ENCODE results near the gene MACF1.

The MACF1 gene

DNA sequence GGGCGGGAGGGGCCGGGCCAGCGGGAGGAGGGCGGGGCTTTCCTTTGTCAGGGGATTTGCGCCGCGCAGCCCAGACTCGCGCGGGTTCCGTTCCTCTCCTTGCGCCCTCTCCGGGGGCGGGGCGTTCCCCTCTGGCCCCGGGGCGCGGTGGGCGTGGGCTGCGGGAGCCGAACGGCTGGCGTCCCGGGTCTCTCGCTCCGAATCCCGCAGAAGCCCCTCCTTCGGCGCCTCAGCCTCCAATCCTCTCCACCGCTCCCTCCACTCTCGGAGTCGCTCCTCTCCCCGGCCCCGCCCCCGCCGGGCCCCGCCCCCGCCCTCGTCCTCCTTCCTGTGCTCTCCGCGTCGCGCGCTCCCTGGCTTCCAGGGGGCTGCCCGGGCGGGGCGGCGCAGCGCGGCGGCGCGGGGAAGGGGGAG lies 204.2 kb downstream of the MACF1 start:
- DNase-seq (ENCODE audit: insufficient read length, low spot score), result peak; percentile 89
- no peak for FAIRE-seq

- DNase-seq (ENCODE audit: insufficient read length, low spot score), result no peak
- FAIRE-seq, result no peak
Measured at GRCh38 chr1:39409055-39409816, 204.7 kb downstream of the MACF1 start.

GRCh38 chr1:39410915-39411436 lies 206.5 kb downstream of the MACF1 start:
- FAIRE-seq (peak; percentile 26), DNase-seq (ENCODE audit: insufficient read length, low spot score) (peak; percentile 64)

DNA sequence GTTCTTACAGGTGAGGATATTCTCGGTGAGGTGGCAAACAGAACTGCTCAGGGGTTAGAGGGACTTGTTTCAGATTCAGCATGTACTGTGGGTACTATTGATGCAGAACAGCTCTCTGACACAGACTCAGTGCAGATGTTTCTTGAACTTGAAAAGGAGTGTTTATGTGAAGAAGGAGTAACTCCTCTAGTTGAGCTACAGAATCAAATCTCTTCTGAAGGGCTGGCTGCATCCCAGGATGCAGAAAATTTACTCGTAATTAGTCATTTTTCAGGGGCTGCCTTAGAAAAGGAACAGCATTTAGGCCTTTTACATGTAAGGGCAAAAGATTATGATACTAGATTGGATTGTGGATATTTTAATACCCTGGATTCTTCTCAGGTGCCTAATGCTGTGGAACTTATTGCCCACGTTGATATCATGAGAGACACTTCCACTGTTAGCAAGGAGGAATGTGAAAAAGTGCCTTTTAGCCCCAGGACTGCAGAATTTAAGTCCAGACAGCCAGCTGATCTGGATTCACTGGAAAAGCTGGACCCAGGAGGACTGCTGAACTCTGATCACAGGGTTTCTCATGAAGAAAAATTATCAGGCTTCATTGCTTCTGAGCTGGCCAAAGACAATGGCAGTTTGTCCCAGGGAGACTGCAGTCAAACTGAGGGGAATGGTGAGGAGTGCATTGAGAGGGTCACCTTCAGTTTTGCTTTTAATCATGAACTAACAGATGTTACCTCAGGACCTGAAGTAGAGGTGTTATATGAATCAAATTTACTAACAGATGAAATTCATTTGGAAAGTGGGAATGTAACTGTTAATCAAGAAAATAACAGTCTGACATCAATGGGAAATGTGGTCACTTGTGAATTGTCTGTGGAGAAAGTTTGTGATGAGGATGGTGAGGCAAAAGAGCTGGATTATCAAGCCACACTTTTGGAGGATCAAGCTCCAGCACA lies 207.3 kb downstream of the MACF1 start:
- no peak for FAIRE-seq
- no peak for DNase-seq (ENCODE audit: insufficient read length, low spot score)

- FAIRE-seq, result no peak
- DNase-seq (ENCODE audit: insufficient read length, low spot score), result no peak
Measured at GRCh38 chr1:39412892-39413291, 208.4 kb downstream of the MACF1 start.

DNA sequence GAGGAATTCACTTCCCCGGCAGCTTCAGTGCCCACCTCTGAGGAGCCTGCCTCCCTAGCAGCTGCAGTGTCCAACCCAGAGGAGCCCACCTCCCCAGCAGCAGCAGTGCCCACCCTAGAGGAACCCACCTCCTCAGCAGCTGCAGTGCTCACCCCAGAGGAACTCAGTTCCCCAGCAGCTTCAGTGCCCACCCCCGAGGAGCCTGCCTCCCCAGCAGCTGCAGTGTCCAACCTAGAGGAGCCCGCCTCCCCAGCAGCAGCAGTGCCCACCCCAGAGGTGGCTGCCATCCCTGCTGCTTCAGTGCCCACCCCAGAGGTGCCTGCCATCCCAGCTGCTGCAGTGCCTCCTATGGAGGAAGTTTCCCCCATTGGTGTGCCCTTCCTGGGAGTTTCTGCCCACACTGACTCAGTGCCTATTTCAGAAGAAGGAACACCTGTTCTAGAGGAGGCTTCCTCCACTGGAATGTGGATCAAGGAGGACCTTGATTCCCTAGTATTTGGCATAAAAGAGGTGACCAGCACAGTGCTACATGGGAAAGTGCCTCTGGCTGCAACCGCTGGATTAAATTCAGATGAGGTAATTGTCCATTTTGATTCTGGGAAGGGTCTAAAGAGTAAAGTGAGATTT lies 209.5 kb downstream of the MACF1 start:
- no peak for FAIRE-seq
- DNase-seq (ENCODE audit: insufficient read length, low spot score), result no peak

DNA sequence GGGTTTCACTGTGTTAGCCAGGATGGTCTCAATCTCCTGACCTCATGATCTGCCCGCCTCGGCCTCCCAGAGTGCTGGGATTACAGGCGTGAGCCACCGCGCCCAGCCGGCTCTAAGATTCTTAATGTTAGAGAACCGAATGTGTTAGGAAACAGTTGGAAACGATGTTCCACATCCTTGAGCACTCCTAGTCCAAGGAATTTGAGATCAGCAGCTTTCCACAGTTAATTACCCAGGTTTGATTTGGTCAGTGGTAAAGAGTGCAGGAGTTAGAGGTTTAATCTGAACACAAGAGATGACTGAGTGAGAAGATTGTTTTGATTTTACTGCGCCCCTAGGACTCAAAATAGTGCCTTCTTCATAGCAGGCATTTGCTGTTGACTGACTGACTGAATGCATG lies 211.1 kb downstream of the MACF1 start:
- FAIRE-seq (no peak), DNase-seq (ENCODE audit: insufficient read length, low spot score) (no peak)

GRCh38 chr1:39416609-39417008 lies 212.1 kb downstream of the MACF1 start:
- DNase-seq (ENCODE audit: insufficient read length, low spot score), result no peak
- FAIRE-seq, result no peak

DNA sequence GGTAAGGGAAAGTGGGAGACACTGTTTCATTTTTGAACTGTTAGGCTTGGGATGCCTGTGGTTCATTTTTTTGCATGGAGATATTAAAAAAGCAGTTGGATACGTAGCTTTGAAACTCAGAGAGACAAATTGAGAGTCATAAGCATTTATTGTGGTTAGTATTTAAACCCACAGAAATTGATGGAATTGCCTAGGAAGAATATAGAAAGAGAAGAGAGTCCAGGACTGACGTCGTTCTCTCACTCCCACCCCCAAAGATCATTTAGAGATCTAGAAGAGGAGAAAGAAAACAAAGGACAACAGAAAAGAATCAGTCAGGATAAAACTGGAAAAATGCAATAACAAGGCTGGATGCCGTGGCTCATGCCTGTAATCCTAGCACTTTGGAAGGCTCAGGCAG lies 213.7 kb downstream of the MACF1 start:
- DNase-seq (ENCODE audit: insufficient read length, low spot score), result no peak
- no peak for FAIRE-seq

DNA sequence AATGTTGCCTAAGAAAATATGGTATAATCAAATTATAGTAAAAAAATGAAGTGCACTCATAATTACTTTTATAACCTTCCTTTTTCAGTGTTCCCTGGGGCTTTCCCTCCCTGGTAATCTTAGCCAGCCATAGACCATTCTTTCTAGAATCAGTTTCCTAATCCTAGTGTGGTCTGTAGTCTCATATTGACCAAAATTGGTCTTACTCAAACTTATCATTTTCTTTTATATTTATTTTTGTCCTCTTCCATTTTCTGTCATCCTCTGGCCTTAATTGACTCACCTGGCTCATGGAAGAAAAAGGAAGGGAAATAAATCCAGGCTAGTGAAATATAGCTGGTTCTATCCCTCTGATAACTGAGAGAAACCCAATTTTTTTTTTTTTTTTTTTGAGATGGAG lies 216.0 kb downstream of the MACF1 start:
- no peak for FAIRE-seq
- no peak for DNase-seq (ENCODE audit: insufficient read length, low spot score)

DNA sequence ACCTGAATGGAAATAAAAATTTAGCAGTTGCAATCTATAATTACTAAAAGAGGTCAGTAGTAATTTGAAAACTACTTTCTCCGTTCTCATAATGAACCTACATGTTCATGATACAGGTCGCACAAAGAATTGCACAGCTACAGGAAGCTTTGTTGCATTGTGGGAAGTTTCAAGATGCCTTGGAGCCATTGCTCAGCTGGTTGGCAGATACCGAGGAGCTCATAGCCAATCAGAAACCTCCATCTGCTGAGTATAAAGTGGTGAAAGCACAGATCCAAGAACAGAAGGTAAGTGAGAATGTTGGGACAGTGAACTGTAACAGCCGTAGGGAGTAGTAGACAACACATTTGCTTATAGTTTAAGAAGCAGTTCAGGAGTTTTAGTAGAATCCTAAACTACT lies 218.1 kb downstream of the MACF1 start:
- DNase-seq (ENCODE audit: insufficient read length, low spot score) (no peak), FAIRE-seq (no peak)

- DNase-seq (ENCODE audit: insufficient read length, low spot score), result no peak
- no peak for FAIRE-seq
Measured at GRCh38 chr1:39425151-39425550, 220.7 kb downstream of the MACF1 start.

- DNase-seq (ENCODE audit: insufficient read length, low spot score) (no peak), FAIRE-seq (no peak)
Measured at GRCh38 chr1:39425634-39426033, 221.1 kb downstream of the MACF1 start.

DNA sequence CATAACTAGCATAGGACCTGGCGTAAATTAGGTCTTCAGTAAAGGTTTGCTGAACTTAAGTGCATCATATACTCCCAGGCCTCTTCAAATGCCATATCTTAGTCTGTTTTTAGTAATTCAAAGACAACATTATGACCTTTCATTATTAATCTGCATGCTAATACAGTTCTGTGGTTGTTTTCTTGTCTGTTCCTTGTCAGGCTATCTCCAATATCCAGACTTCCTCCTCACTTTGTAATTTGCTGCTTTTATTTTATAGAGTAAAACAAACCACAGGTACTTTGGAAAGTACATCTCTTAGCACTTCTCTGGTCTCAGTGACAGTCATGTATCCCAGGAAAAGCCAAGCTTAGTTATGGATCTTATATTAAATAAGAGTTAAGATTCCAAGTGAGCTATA lies 221.9 kb downstream of the MACF1 start:
- DNase-seq (ENCODE audit: insufficient read length, low spot score) (no peak), FAIRE-seq (no peak)

GRCh38 chr1:39427374-39427773 lies 222.9 kb downstream of the MACF1 start:
- FAIRE-seq (no peak), DNase-seq (ENCODE audit: insufficient read length, low spot score) (no peak)

DNA sequence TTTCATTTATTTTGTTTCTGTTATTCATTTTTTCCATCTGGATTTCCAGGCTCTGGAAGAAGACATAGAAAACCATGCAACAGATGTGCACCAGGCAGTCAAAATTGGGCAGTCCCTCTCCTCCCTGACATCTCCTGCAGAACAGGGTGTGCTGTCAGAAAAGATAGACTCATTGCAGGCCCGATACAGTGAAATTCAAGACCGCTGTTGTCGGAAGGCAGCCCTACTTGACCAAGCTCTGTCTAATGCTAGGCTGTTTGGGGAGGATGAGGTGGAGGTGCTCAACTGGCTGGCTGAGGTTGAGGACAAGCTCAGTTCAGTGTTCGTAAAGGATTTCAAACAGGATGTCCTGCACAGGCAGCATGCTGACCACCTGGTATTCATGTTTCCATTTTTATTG lies 223.4 kb downstream of the MACF1 start:
- FAIRE-seq (no peak), DNase-seq (ENCODE audit: insufficient read length, low spot score) (no peak)

DNA sequence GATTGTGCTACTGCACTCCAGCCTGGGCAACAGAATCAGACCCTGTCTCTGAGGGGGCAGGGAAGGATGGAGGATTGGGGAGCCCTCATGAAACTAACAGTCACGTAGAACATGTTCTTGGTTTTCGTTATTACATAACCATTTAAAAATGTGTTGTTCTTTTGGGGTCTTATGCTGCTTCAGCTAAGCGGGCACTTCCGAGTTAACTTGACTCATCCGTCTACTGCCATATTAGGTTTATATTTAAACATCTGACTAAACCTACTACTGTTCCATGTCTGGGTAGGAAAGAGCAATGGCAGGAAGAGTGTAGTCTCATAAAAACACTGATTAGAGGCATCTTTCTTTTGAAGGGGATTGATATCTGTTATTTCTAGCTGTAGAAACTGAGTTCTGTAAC lies 227.4 kb downstream of the MACF1 start:
- no peak for FAIRE-seq
- no peak for DNase-seq (ENCODE audit: insufficient read length, low spot score)

- DNase-seq (ENCODE audit: insufficient read length, low spot score), result no peak
- FAIRE-seq, result no peak
Measured at GRCh38 chr1:39434797-39435395, 230.4 kb downstream of the MACF1 start.

DNA sequence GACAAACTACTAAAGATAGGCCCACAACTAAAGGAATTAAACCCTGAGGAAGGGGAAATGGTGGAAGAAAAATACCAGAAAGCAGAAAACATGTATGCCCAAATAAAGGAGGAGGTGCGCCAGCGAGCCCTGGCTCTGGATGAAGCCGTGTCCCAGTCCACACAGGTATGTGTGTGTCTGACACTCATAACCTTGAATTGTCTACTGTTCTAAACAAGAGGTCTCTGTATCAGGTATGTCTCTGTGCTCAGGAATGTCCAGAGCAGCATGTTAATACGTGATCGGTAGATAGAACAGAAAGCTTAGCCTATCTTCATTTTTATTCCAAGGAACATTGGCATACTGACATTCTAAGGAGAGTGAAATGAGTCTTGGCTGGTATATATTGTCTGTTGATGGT lies 231.1 kb downstream of the MACF1 start:
- FAIRE-seq, result no peak
- no peak for DNase-seq (ENCODE audit: insufficient read length, low spot score)

- no peak for DNase-seq (ENCODE audit: insufficient read length, low spot score)
Measured at GRCh38 chr1:39436842-39437241, 232.3 kb downstream of the MACF1 start.

DNA sequence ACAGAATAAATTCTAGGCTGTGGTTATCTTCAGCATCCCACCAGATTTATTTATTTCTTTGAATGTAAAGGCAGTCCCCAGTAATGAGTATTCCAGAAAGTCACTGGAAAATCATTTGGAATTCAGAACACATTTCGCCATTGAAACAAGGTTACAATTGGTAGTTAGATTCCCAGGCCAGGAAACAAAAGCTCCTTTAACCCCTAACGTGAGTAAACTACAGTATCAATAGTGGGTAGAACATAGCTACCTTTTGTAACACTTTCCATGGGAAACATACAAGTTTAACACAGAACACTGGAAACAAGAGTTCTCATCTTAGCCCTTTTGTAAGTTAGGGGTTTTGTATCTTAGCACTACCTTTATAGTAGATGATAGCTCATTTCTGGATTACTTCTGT lies 233.5 kb downstream of the MACF1 start:
- FAIRE-seq (no peak), DNase-seq (ENCODE audit: insufficient read length, low spot score) (no peak)

More at GRCh38 chr1:39436842-39437241, 232.3 kb downstream of the MACF1 start:
- no peak for FAIRE-seq

Data from HTR-8/SVneo (cell line).